ENCODE results near the gene RNU1-2. TPM values are rescaled to one million over a fixed set of nuclear protein-coding genes. Genes with fewer than 3 reads are reported as not detected.

The RNU1-2 gene
- total RNA-seq, 1 donor from 2014 or later = under 0.01 TPM

GRCh38 chr1:16922466-16922865 lies 26.7 kb downstream of the RNU1-2 start:
- no peaks in the 10 kb centered on the region for H3K36me3 ChIP-seq (ENCODE audit: control insufficient read depth, insufficient read depth, low read length)
- TF ChIP-seq CTCF (IDR thresholded peaks at IDR 0.05; ENCODE audit: insufficient read depth, low read length, poor library complexity, severe bottlenecking) = no peak
- H3K4me3 ChIP-seq (ENCODE audit: low read depth, low read length) = no peak overlapping the region
- DNase-seq (ENCODE audit: low read depth) = no peak
- no peaks in the 10 kb centered on the region for H3K27me3 ChIP-seq (ENCODE audit: control insufficient read depth, insufficient read depth, low read length)

- Histone ChIP-seq H3K36me3 (ENCODE audit: control insufficient read depth, insufficient read depth, low read length) (no peaks in the 10 kb centered on the region), H3K27me3 (ENCODE audit: control insufficient read depth, insufficient read depth, low read length) (no peaks in the 10 kb centered on the region), H3K4me3 (ENCODE audit: low read depth, low read length) (no peak overlapping the region)
- TF ChIP-seq CTCF (IDR thresholded peaks at IDR 0.05; ENCODE audit: insufficient read depth, low read length, poor library complexity, severe bottlenecking) = no peak
- no peak for DNase-seq (ENCODE audit: low read depth)
Measured at GRCh38 chr1:16922885-16923431, 27.2 kb downstream of the RNU1-2 start.

- Histone ChIP-seq H3K27me3 (ENCODE audit: control insufficient read depth, insufficient read depth, low read length) (no peaks in the 10 kb centered on the region), H3K36me3 (ENCODE audit: control insufficient read depth, insufficient read depth, low read length) (no peaks in the 10 kb centered on the region), H3K4me3 (ENCODE audit: low read depth, low read length) (no peak overlapping the region)
- no peak for TF ChIP-seq CTCF (IDR thresholded peaks at IDR 0.05; ENCODE audit: insufficient read depth, low read length, poor library complexity, severe bottlenecking)
- DNase-seq (ENCODE audit: low read depth) = no peak
Measured at GRCh38 chr1:16924216-16924918, 28.6 kb downstream of the RNU1-2 start.

GRCh38 chr1:16924919-16925477 lies 29.2 kb downstream of the RNU1-2 start:
- no peaks in the 10 kb centered on the region for H3K36me3 ChIP-seq (ENCODE audit: control insufficient read depth, insufficient read depth, low read length)
- H3K27me3 ChIP-seq (ENCODE audit: control insufficient read depth, insufficient read depth, low read length) = no peaks in the 10 kb centered on the region
- peak; percentile 36 for TF ChIP-seq CTCF (IDR thresholded peaks at IDR 0.05; ENCODE audit: insufficient read depth, low read length, poor library complexity, severe bottlenecking)
- DNase-seq (ENCODE audit: low read depth) = no peak
- no peak overlapping the region for H3K4me3 ChIP-seq (ENCODE audit: low read depth, low read length)

- no peak for DNase-seq (ENCODE audit: low read depth)
Measured at GRCh38 chr1:16925635-16926490, 30.1 kb downstream of the RNU1-2 start.

More at GRCh38 chr1:16925635-16926490, 30.1 kb downstream of the RNU1-2 start:
- no peaks in the 10 kb centered on the region for H3K36me3 ChIP-seq (ENCODE audit: control insufficient read depth, insufficient read depth, low read length)
- no peak for TF ChIP-seq CTCF (IDR thresholded peaks at IDR 0.05; ENCODE audit: insufficient read depth, low read length, poor library complexity, severe bottlenecking)
- H3K27me3 ChIP-seq (ENCODE audit: control insufficient read depth, insufficient read depth, low read length) = no peaks in the 10 kb centered on the region
- H3K4me3 ChIP-seq (ENCODE audit: low read depth, low read length) = no peak overlapping the region

All from kidney epithelial cell (primary cell).